ENCODE measurements around the gene IGSF5.

IGSF5 gene

GRCh38 chr21:39812983-39813382 lies 68.0 kb downstream of the IGSF5 start:
- H3K9ac ChIP-seq (ENCODE audit: insufficient read length) = no peak overlapping the region
- H3K4me3 ChIP-seq = no peak overlapping the region
- H3K9me3 ChIP-seq (ENCODE audit: low read depth, low read length) = no peaks in the 10 kb centered on the region
- DNase-seq (ENCODE audit: low read depth, low spot score) = no peak
- H3K27ac ChIP-seq = no peak overlapping the region
- TF ChIP-seq EZH2 (IDR thresholded peaks at IDR 0.05) (no peak), POLR2AphosphoS5 (IDR thresholded peaks at IDR 0.05; ENCODE audit: borderline replicate concordance, low read depth, low read length) (no peak), FOXP2 (optimal IDR thresholded peaks at IDR 0.05; ENCODE audit: control extremely low read depth, extremely low read length, insufficient read depth) (no peak)
- no peaks in the 10 kb centered on the region for H3K36me3 ChIP-seq (ENCODE audit: insufficient read depth, low read length)

DNA sequence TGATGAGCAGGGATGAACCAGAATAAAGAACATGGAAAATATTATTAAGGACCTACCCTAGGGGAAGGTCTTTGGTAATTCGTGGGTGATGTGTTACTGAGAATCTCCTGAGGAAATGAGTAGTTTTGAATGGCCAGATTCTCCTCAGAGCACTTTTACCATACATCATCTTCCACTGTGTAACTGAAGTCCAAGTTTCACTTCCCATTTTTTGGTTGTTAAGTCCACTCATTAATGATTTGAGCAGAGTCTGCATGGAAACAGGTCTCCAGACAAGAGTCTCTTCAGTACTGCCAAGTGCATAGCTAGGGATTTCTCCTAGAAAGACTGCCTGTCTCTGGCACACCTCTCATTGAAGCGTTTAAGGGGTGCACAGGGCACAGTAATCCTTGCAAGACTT lies 73.6 kb downstream of the IGSF5 start:
- H3K4me3 ChIP-seq = no peak overlapping the region
- TF ChIP-seq POLR2AphosphoS5 (IDR thresholded peaks at IDR 0.05; ENCODE audit: borderline replicate concordance, low read depth, low read length) = no peak
- no peak for TF ChIP-seq FOXP2 (optimal IDR thresholded peaks at IDR 0.05; ENCODE audit: control extremely low read depth, extremely low read length, insufficient read depth)
- TF ChIP-seq EZH2 (IDR thresholded peaks at IDR 0.05) = no peak
- no peak for DNase-seq (ENCODE audit: low read depth, low spot score)
- no peaks in the 10 kb centered on the region for H3K9me3 ChIP-seq (ENCODE audit: low read depth, low read length)
- H3K27ac ChIP-seq = no peak overlapping the region
- H3K9ac ChIP-seq (ENCODE audit: insufficient read length) = no peak overlapping the region
- no peaks in the 10 kb centered on the region for H3K36me3 ChIP-seq (ENCODE audit: insufficient read depth, low read length)

DNA sequence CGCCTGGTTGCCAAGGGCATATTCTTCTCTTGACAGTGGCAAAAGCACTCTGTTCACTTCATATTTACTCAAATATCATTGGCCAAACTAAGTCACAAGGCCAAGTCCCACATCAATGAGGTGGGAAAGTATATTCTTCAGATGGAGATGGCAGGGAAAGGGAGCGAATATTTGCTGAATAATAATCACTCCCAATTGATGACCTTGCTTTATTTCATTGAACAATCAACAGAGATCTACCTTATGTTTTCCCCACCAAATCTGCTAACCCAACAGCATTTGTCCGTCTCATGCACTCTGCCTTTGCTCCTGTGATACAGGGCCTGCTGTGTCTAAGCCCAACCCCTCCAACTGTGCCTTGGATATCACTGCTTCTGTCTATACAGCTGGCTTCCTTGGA lies 77.1 kb downstream of the IGSF5 start:
- H3K4me3 ChIP-seq = no peak overlapping the region
- H3K27ac ChIP-seq = no peak overlapping the region
- H3K9me3 ChIP-seq (ENCODE audit: low read depth, low read length) = no peaks in the 10 kb centered on the region
- no peak for DNase-seq (ENCODE audit: low read depth, low spot score)
- no peak overlapping the region for H3K9ac ChIP-seq (ENCODE audit: insufficient read length)
- TF ChIP-seq POLR2AphosphoS5 (IDR thresholded peaks at IDR 0.05; ENCODE audit: borderline replicate concordance, low read depth, low read length) (no peak), FOXP2 (optimal IDR thresholded peaks at IDR 0.05; ENCODE audit: control extremely low read depth, extremely low read length, insufficient read depth) (no peak), EZH2 (IDR thresholded peaks at IDR 0.05) (no peak)
- no peaks in the 10 kb centered on the region for H3K36me3 ChIP-seq (ENCODE audit: insufficient read depth, low read length)

GRCh38 chr21:39825250-39825649 lies 80.3 kb downstream of the IGSF5 start:
- no peaks in the 10 kb centered on the region for H3K36me3 ChIP-seq (ENCODE audit: insufficient read depth, low read length)
- H3K27ac ChIP-seq = no peak overlapping the region
- H3K9me3 ChIP-seq (ENCODE audit: low read depth, low read length) = no peaks in the 10 kb centered on the region
- no peak overlapping the region for H3K4me3 ChIP-seq
- H3K9ac ChIP-seq (ENCODE audit: insufficient read length) = no peak overlapping the region
- TF ChIP-seq EZH2 (IDR thresholded peaks at IDR 0.05) (no peak), FOXP2 (optimal IDR thresholded peaks at IDR 0.05; ENCODE audit: control extremely low read depth, extremely low read length, insufficient read depth) (no peak), POLR2AphosphoS5 (IDR thresholded peaks at IDR 0.05; ENCODE audit: borderline replicate concordance, low read depth, low read length) (no peak)
- no peak for DNase-seq (ENCODE audit: low read depth, low spot score)

- TF ChIP-seq FOXP2 (optimal IDR thresholded peaks at IDR 0.05; ENCODE audit: control extremely low read depth, extremely low read length, insufficient read depth) = no peak
- no peak for TF ChIP-seq POLR2AphosphoS5 (IDR thresholded peaks at IDR 0.05; ENCODE audit: borderline replicate concordance, low read depth, low read length)
- TF ChIP-seq EZH2 (IDR thresholded peaks at IDR 0.05) = no peak
These were observed 89.6 kb downstream of the IGSF5 start for GRCh38 chr21:39834543-39834942.

DNA sequence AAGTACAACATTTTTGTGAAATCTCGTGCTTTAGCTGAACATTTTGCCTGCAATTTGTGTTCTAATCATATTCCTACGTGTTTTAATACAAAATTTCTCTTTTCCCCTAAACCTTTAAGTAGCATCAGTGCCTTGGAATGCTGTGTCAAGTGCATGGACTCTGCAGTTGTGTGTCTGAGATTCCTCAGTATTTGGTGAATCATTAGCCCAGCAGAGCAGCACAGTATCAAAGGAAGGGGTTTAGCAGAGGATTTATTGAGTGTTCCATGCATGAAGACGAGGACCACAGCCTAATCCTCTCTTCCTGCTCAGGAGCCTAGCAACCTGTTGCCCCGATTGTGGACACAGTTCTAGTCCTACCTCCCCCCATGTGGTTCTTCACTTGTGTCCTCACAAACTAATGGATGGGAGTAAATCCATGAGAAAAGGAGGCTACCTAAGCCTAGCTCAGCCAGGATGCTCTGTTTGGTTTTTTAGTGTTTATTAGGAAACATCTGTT lies 92.9 kb downstream of the IGSF5 start:
- TF ChIP-seq POLR2AphosphoS5 (IDR thresholded peaks at IDR 0.05; ENCODE audit: borderline replicate concordance, low read depth, low read length) (no peak), FOXP2 (optimal IDR thresholded peaks at IDR 0.05; ENCODE audit: control extremely low read depth, extremely low read length, insufficient read depth) (no peak), EZH2 (IDR thresholded peaks at IDR 0.05) (no peak)
- Histone ChIP-seq H3K9ac (ENCODE audit: insufficient read length) (no peak overlapping the region), H3K27ac (no peak overlapping the region), H3K36me3 (ENCODE audit: insufficient read depth, low read length) (no peaks in the 10 kb centered on the region), H3K9me3 (ENCODE audit: low read depth, low read length) (no peaks in the 10 kb centered on the region), H3K4me3 (no peak overlapping the region)
- DNase-seq (ENCODE audit: low read depth, low spot score) = no peak

More at GRCh38 chr21:39834543-39834942, 89.6 kb downstream of the IGSF5 start:
- no peak for DNase-seq (ENCODE audit: low read depth, low spot score)
- Histone ChIP-seq H3K9me3 (ENCODE audit: low read depth, low read length) (no peaks in the 10 kb centered on the region), H3K36me3 (ENCODE audit: insufficient read depth, low read length) (no peaks in the 10 kb centered on the region), H3K9ac (ENCODE audit: insufficient read length) (no peak overlapping the region), H3K4me3 (no peak overlapping the region), H3K27ac (no peak overlapping the region)

GRCh38 chr21:39840373-39841097 lies 95.6 kb downstream of the IGSF5 start:
- H3K4me3 ChIP-seq = no peak overlapping the region
- no peaks in the 10 kb centered on the region for H3K36me3 ChIP-seq (ENCODE audit: insufficient read depth, low read length)
- DNase-seq (ENCODE audit: low read depth, low spot score) = no peak
- no peak overlapping the region for H3K27ac ChIP-seq
- no peak overlapping the region for H3K9ac ChIP-seq (ENCODE audit: insufficient read length)
- H3K9me3 ChIP-seq (ENCODE audit: low read depth, low read length) = no peaks in the 10 kb centered on the region
- TF ChIP-seq EZH2 (IDR thresholded peaks at IDR 0.05) (no peak), POLR2AphosphoS5 (IDR thresholded peaks at IDR 0.05; ENCODE audit: borderline replicate concordance, low read depth, low read length) (no peak), FOXP2 (optimal IDR thresholded peaks at IDR 0.05; ENCODE audit: control extremely low read depth, extremely low read length, insufficient read depth) (no peak)

DNA sequence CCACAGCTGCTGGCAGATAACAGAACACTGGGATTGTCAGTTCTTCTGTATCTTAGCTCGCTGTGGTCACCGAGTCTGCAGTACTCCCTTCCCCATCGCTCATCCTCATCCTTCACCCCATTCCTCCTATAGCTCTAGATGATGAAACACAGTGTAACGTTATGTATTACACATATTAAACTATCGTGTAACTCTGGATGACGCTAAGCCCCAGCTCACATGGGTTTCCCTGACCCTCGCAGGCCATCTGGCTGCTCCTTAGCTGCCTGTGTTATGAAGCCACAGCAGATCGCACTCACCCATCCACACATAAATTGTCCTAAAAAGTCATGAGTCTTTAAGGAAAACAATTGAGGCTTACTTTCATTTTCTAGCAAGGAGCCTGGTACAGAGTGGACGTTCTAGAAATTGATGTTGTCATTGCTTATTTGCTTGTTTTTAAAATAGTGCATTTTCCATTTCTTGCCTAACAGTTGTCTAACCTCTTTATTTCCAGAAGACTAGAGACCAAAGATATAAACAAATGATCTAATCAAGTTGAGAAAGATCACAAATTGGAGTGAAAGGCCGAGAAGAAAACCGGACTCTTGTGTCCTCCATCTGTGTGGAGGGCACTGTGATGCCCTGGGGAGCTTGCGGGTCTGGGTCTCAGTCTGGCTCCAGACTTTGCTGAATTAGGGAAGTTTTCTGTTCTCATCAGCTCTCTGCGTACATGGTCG lies 97.9 kb downstream of the IGSF5 start:
- H3K36me3 ChIP-seq (ENCODE audit: insufficient read depth, low read length) = no peaks in the 10 kb centered on the region
- H3K4me3 ChIP-seq = no peak overlapping the region
- DNase-seq (ENCODE audit: low read depth, low spot score) = no peak
- no peak for TF ChIP-seq POLR2AphosphoS5 (IDR thresholded peaks at IDR 0.05; ENCODE audit: borderline replicate concordance, low read depth, low read length)
- no peak for TF ChIP-seq EZH2 (IDR thresholded peaks at IDR 0.05)
- no peak for TF ChIP-seq FOXP2 (optimal IDR thresholded peaks at IDR 0.05; ENCODE audit: control extremely low read depth, extremely low read length, insufficient read depth)
- no peak overlapping the region for H3K27ac ChIP-seq
- no peaks in the 10 kb centered on the region for H3K9me3 ChIP-seq (ENCODE audit: low read depth, low read length)
- H3K9ac ChIP-seq (ENCODE audit: insufficient read length) = no peak overlapping the region
